PC-9 (cell line): ENCODE data around the gene TECTB. TPM values are rescaled to one million over a fixed set of nuclear protein-coding genes. Genes with fewer than 3 reads are reported as not detected.

Experiments used
- BruUV-seq: library from RNA; stranded (reverse); fragments of 400-500 nt; replicated peaks from 2 replicates; lab custom pipeline; 2021; lab: Mats Ljungman, UMichigan
- CTCF ChIA-PET: fragments of 300-600 bp; sonication (Branson Sonifier 250); formaldehyde crosslinking; loops from one replicate; lab custom pipeline; 2022; ENCODE audit warnings: antibody characterized with exemption; lab: Charles Lee
- POLR2A ChIA-PET: fragments of 300-600 bp; sonication (Branson Sonifier 250); formaldehyde crosslinking; loops from one replicate; lab custom pipeline; 2022; ENCODE audit warnings: antibody characterized with exemption; ENCODE audit not compliant: unreplicated experiment; lab: Charles Lee
- DNase-seq, 2 experiments: peaks; one replicate each; pipeline versions ENCODE4 v3.0.0 to v3.0.0-alpha.2; 2015 to 2022; ENCODE audit warnings: mixed read lengths in 1 of 2
- H2AFZ ChIP-seq: fragments of 200-600 bp; sonication (generic); 2 replicates; pipeline ENCODE4 v1.8.1; 2017; ENCODE audit warnings: antibody characterized with exemption
- H3F3A ChIP-seq: fragments of 200-600 bp; sonication (generic); 2 replicates; pipeline ENCODE4 v1.8.1; 2017; ENCODE audit warnings: antibody characterized with exemption, mild to moderate bottlenecking, low read depth; ENCODE audit not compliant: insufficient read depth
- H3K27ac ChIP-seq: fragments of 200-600 bp; sonication (generic); 2 replicates; pipeline ENCODE4 v1.6.1; 2016; ENCODE audit warnings: mixed run types
- H3K27me3 ChIP-seq: fragments of 200-600 bp; sonication (generic); 2 replicates; pipeline ENCODE4 v1.6.1; 2016; ENCODE audit warnings: low read depth, mixed run types; ENCODE audit not compliant: insufficient read depth
- H3K36me3 ChIP-seq: fragments of 200-600 bp; sonication (generic); 2 replicates; pipeline ENCODE4 v1.6.1; 2016; ENCODE audit warnings: low read depth, mixed run types
- H3K4me1 ChIP-seq: fragments of 200-600 bp; sonication (generic); replicated peaks from 2 replicates; pipeline ENCODE4 v1.6.1; 2016; ENCODE audit warnings: mixed run types; ENCODE audit not compliant: insufficient read depth
- H3K4me2 ChIP-seq: fragments of 200-600 bp; sonication (generic); 2 replicates; pipeline ENCODE4 v1.6.1; 2017; ENCODE audit warnings: mixed run types
- H3K4me3 ChIP-seq: fragments of 200-600 bp; sonication (generic); 2 replicates; pipeline ENCODE4 v1.6.1; 2016; ENCODE audit warnings: mixed run types
- H3K79me2 ChIP-seq: fragments of 200-600 bp; sonication (generic); 2 replicates; pipeline ENCODE4 v1.6.1; 2017; ENCODE audit warnings: low read depth, mixed run types
- H3K9me2 ChIP-seq: fragments of 200-600 bp; sonication (generic); 2 replicates; pipeline ENCODE4 v1.8.1; 2017; ENCODE audit warnings: mild to moderate bottlenecking; ENCODE audit not compliant: insufficient read depth
- H3K9me3 ChIP-seq: fragments of 200-600 bp; sonication (generic); 2 replicates; pipeline ENCODE4 v1.8.1; 2016; ENCODE audit warnings: low read depth; ENCODE audit not compliant: insufficient read depth
- H4K20me1 ChIP-seq: fragments of 200-600 bp; sonication (generic); 2 replicates; pipeline ENCODE4 v1.8.1; 2017; ENCODE audit not compliant: insufficient read depth
- CTCF ChIP-seq: fragments of 200-600 bp; sonication (generic); conservative IDR thresholded peaks from 2 replicates; pipeline ENCODE4 v1.6.1; 2017; ENCODE audit warnings: mixed run types, antibody characterized with exemption, mild to moderate bottlenecking, moderate library complexity
- EZH2 ChIP-seq: fragments of 200-600 bp; sonication (generic); IDR thresholded peaks from 2 replicates; pipeline ENCODE4 v1.8.0; 2017; ENCODE audit warnings: antibody characterized with exemption, low read depth
- intact Hi-C: fragments of 100-400 bp; cut with micrococcal nuclease; formaldehyde crosslinking; loops from one replicate; pipeline ENCODE4 v1.10.0; 2022; ENCODE audit not compliant: unreplicated experiment
- total RNA-seq: library from RNA; stranded (reverse); gene quantifications from 2 replicates; pipeline ENCODE4 v1.2.3, GENCODE V29; 2021

Gene TECTB
- total RNA-seq, 1 experiment from 2014 or later, result not detected

- no peaks in the 10 kb centered on the region for H3K27me3 ChIP-seq
- ChIA-PET POLR2A (no interaction called here), CTCF (no interaction called here)
- no peak overlapping the region for H3K27ac ChIP-seq
- H4K20me1 ChIP-seq, result no peaks in the 10 kb centered on the region
- no TSS peak for BruUV-seq
- H3K9me2 ChIP-seq, result no peaks in the 10 kb centered on the region
- no peaks in the 10 kb centered on the region for H3F3A ChIP-seq
- H3K36me3 ChIP-seq, result no peaks in the 10 kb centered on the region
- no peaks in the 10 kb centered on the region for H3K9me3 ChIP-seq
- TF ChIP-seq EZH2, result no peak
- TF ChIP-seq CTCF, result no peak
- no peaks in the 10 kb centered on the region for H3K4me1 ChIP-seq
- no peak overlapping the region for H2AFZ ChIP-seq
- no peak overlapping the region for H3K4me2 ChIP-seq
- intact Hi-C loops, result no loop called here
- DNase-seq, result no peak
- H3K79me2 ChIP-seq, result no peaks in the 10 kb centered on the region
- no peak overlapping the region for H3K4me3 ChIP-seq
Measured at GRCh38 chr10:112241651-112242341, 41.4 kb upstream of the TECTB start.

- no peaks in the 10 kb centered on the region for H3F3A ChIP-seq
- intact Hi-C loops, result no loop called here
- ChIA-PET CTCF (no interaction called here), POLR2A (no interaction called here)
- DNase-seq, result no peak
- no peaks in the 10 kb centered on the region for H3K27me3 ChIP-seq
- no peaks in the 10 kb centered on the region for H3K79me2 ChIP-seq
- TF ChIP-seq CTCF (no peak), EZH2 (no peak)
- no peak overlapping the region for H2AFZ ChIP-seq
- no peaks in the 10 kb centered on the region for H3K4me1 ChIP-seq
- no peak overlapping the region for H3K4me3 ChIP-seq
- H3K4me2 ChIP-seq, result no peak overlapping the region
- H3K36me3 ChIP-seq, result no peaks in the 10 kb centered on the region
- no peak overlapping the region for H3K27ac ChIP-seq
- no peaks in the 10 kb centered on the region for H3K9me3 ChIP-seq
- no peaks in the 10 kb centered on the region for H3K9me2 ChIP-seq
- no TSS peak for BruUV-seq
- H4K20me1 ChIP-seq, result no peaks in the 10 kb centered on the region
Measured at GRCh38 chr10:112242769-112243168, 40.4 kb upstream of the TECTB start.

GRCh38 chr10:112243713-112244112 lies 39.5 kb upstream of the TECTB start:
- Histone ChIP-seq H3K4me1 (no peaks in the 10 kb centered on the region), H3K9me2 (no peaks in the 10 kb centered on the region), H3K9me3 (no peaks in the 10 kb centered on the region), H4K20me1 (no peaks in the 10 kb centered on the region), H3K27me3 (no peaks in the 10 kb centered on the region), H3F3A (no peaks in the 10 kb centered on the region), H3K4me3 (no peak overlapping the region), H3K27ac (no peak overlapping the region), H3K36me3 (no peaks in the 10 kb centered on the region), H2AFZ (no peak overlapping the region), H3K79me2 (no peaks in the 10 kb centered on the region), H3K4me2 (no peak overlapping the region)
- DNase-seq, result no peak
- TF ChIP-seq CTCF (no peak), EZH2 (no peak)
- BruUV-seq, result no TSS peak
- POLR2A ChIA-PET, result no interaction called here
- CTCF ChIA-PET, result no interaction called here
- intact Hi-C loops, result no loop called here
